Keratinocyte (primary cell): ENCODE results near the gene ZCCHC7. TPM values are rescaled to one million over a fixed set of nuclear protein-coding genes. Genes with fewer than 3 reads are reported as not detected.
"Not testable (repeated sequence)": the region's sequence is repeated elsewhere in the genome, so short reads cannot be mapped to it uniquely, and the experiment has no call there.

Experiments used
- DNase-seq: peaks from one replicate; pipeline ENCODE4 v3.0.0-alpha.2; 2011; ENCODE audit warnings: low read depth, missing footprints, low spot score
- FAIRE-seq: peaks from 2 replicates; lab custom pipeline; 2011; peaks lifted over from hg19 to GRCh38; lab: Jason Lieb, UNC
- H2AFZ ChIP-seq: 2 replicates; pipeline ENCODE4 v1.6.0; 2012; ENCODE audit warnings: low read length, control low read depth, inconsistent platforms; ENCODE audit not compliant: control insufficient read depth
- H3K27ac ChIP-seq: 2 replicates; pipeline ENCODE4 v1.5.1; 2011; ENCODE audit warnings: low read length; ENCODE audit not compliant: control insufficient read depth, insufficient read depth
- H3K27me3 ChIP-seq: 3 replicates; pipeline ENCODE4 v1.6.0; 2011; ENCODE audit warnings: low read length; ENCODE audit not compliant: control insufficient read depth, insufficient read depth; ENCODE audit errors: extremely low read depth
- H3K36me3 ChIP-seq, 2 experiments: 2 replicates in 1 of 2; 3 replicates in 1 of 2; pipeline ENCODE4 v1.5.1; 2011; ENCODE audit warnings: low read length in 2 of 2, mild to moderate bottlenecking in 1 of 2; ENCODE audit not compliant: control insufficient read depth in 2 of 2, insufficient read depth in 2 of 2; ENCODE audit errors: extremely low read depth in 1 of 2
- H3K4me1 ChIP-seq: 3 replicates; pipeline ENCODE4 v1.5.1; 2011; ENCODE audit warnings: low read length; ENCODE audit not compliant: control insufficient read depth, insufficient read depth; ENCODE audit errors: extremely low read depth
- H3K4me2 ChIP-seq: 3 replicates; pipeline ENCODE4 v1.6.0; 2011; ENCODE audit warnings: low read depth, low read length; ENCODE audit not compliant: control insufficient read depth, insufficient read depth; ENCODE audit errors: extremely low read depth
- H3K4me3 ChIP-seq, 3 experiments: fragments of 200-600 bp in 1 of 3; sonication (generic) in 1 of 3; 2 replicates in 2 of 3; 3 replicates in 1 of 3; pipeline ENCODE4 v1.5.1; 2011 to 2016; ENCODE audit warnings: low read length in 3 of 3, mild to moderate bottlenecking in 3 of 3, control low read depth in 2 of 3, inconsistent platforms in 1 of 3, low read depth in 1 of 3, mixed read lengths in 1 of 3, mixed run types in 1 of 3, moderate library complexity in 1 of 3; ENCODE audit not compliant: control insufficient read depth in 2 of 3, insufficient read depth in 2 of 3; ENCODE audit errors: extremely low read depth in 1 of 3
- H3K79me2 ChIP-seq: 2 replicates; pipeline ENCODE4 v1.6.0; 2012; ENCODE audit warnings: low read length; ENCODE audit not compliant: control insufficient read depth, insufficient read depth
- H3K9ac ChIP-seq: 3 replicates; pipeline ENCODE4 v1.6.0; 2011; ENCODE audit warnings: low read length; ENCODE audit not compliant: control insufficient read depth, insufficient read depth; ENCODE audit errors: extremely low read depth
- H3K9me1 ChIP-seq: 3 replicates; pipeline ENCODE4 v1.6.0; 2011; ENCODE audit warnings: low read length; ENCODE audit not compliant: control insufficient read depth, insufficient read depth; ENCODE audit errors: extremely low read depth
- H3K9me3 ChIP-seq: 2 replicates; pipeline ENCODE4 v1.5.1; 2012; ENCODE audit warnings: low read depth, low read length; ENCODE audit not compliant: control insufficient read depth
- H4K20me1 ChIP-seq: 3 replicates; pipeline ENCODE4 v1.6.0; 2011; ENCODE audit warnings: low read length; ENCODE audit not compliant: control insufficient read depth, insufficient read depth; ENCODE audit errors: extremely low read depth
- CTCF ChIP-seq, 3 experiments: IDR thresholded peaks in 1 of 3; conservative IDR thresholded peaks in 1 of 3; optimal IDR thresholded peaks in 1 of 3; 2 replicates in 2 of 3; 3 replicates in 1 of 3; pipeline versions ENCODE3 to v1.5.1; 2011; ENCODE audit warnings: low read length in 3 of 3, mild to moderate bottlenecking in 3 of 3, moderate library complexity in 2 of 3, control low read depth in 1 of 3, inconsistent platforms in 1 of 3; ENCODE audit not compliant: insufficient read depth in 2 of 3; ENCODE audit errors: extremely low read depth in 1 of 3
- EZH2 ChIP-seq: IDR thresholded peaks from one replicate; pipeline ENCODE4 v1.6.1; 2012; ENCODE audit warnings: inconsistent platforms, mild to moderate bottlenecking, low read length, moderate library complexity
- dilution Hi-C: fragments of 300-500 bp; cut with MboI; formaldehyde crosslinking; loops from one replicate; pipeline ENCODE4 v1.7.0; 2020; ENCODE audit warnings: low sequenced_read_pairs; ENCODE audit not compliant: extremely low pct_ligation_motif_present
- polyA plus RNA-seq, 5 experiments: library from polyadenylated mRNA; depleted of rRNA in 3 of 5; stranded (reverse) in 3 of 5; stranded (forward) in 1 of 5; unstranded in 1 of 5; fragments of >200 nt; gene quantifications; 1 replicate in 1 of 5; 2 replicates in 3 of 5; 3 replicates in 1 of 5; pipeline versions ENCODE4 v1.2.1 to v1.2.3, GENCODE V29; 2011 to 2012; ENCODE audit warnings: missing spikeins in 2 of 5, low read depth in 1 of 5, low replicate concordance in 1 of 5

ZCCHC7 gene
- polyA plus RNA-seq, 1 donor (not counting 4 experiments of a cell fraction or from before 2014, with no cell fraction given) = 16.5 TPM

GRCh38 chr9:37187292-37187691, 66.9 kb downstream of the ZCCHC7 start:
- H2AFZ ChIP-seq = no peak overlapping the region
- no peak for FAIRE-seq
- H3K36me3 ChIP-seq = peaks cover 0 to 1% of the 10 kb centered on the region in 2 experiments
- no peak overlapping the region for H3K4me3 ChIP-seq
- no peak for DNase-seq
- H3K27ac ChIP-seq = no peak overlapping the region
- dilution Hi-C loops = no loop called here
- no peaks in the 10 kb centered on the region for H4K20me1 ChIP-seq
- no peak overlapping the region for H3K4me2 ChIP-seq
- no peaks in the 10 kb centered on the region for H3K9me3 ChIP-seq
- H3K27me3 ChIP-seq = no peaks in the 10 kb centered on the region
- H3K9me1 ChIP-seq = no peaks in the 10 kb centered on the region
- TF ChIP-seq CTCF (optimal IDR thresholded peaks at IDR 0.05 in 1 of 3, IDR thresholded peaks at IDR 0.05 in 1 of 3, conservative IDR thresholded peaks at IDR 0.05 in 1 of 3; ENCODE audit: extremely low read depth in 1 of 3, insufficient read depth in 2 of 3, low read length in 3 of 3) = no peak
- no peak for TF ChIP-seq EZH2
- H3K4me1 ChIP-seq = no peaks in the 10 kb centered on the region
- H3K9ac ChIP-seq = no peak overlapping the region
- no peaks in the 10 kb centered on the region for H3K79me2 ChIP-seq

DNA sequence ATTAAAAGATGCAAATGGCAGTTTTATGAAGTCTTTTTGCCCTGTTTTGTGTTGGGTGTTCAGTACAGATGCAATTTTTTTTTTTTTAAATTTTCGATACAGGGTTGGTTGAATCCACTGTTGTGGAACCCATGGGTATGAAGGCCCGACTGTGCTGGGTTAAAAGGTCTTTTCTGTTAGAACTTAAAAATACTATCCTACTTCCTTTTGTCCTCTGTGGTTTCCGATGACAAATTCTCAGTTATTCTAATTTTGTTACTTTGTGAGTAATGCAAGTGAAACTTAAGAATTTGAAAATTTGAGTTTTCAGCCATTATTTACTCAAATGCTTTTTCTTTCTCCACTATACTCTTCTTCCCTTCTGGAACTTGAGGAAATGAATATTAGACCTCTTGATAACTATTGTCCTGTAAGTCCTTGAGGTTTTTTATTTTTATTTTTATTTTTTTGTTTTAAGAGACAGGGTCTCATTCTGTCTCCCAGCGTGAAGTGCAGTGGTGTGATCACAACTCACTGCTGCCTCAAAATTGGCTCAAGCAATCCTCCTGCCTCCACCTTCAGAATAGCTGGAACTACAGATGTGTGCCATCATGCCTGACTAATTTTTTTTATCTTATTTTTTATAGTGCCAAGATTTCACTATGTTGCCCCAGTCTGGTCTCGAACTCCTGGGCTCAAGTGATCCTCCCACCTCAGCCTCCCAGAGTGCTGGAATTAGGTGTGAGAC, 67.5 kb downstream of the ZCCHC7 start:
- no peak overlapping the region for H3K27ac ChIP-seq
- H3K79me2 ChIP-seq = no peaks in the 10 kb centered on the region
- peaks cover 0 to 1% of the 10 kb centered on the region in 2 experiments for H3K36me3 ChIP-seq
- no peaks in the 10 kb centered on the region for H3K4me1 ChIP-seq
- dilution Hi-C loops = no loop called here
- no peak overlapping the region for H3K4me3 ChIP-seq
- TF ChIP-seq EZH2 (no peak), CTCF (optimal IDR thresholded peaks at IDR 0.05 in 1 of 3, IDR thresholded peaks at IDR 0.05 in 1 of 3, conservative IDR thresholded peaks at IDR 0.05 in 1 of 3; ENCODE audit: extremely low read depth in 1 of 3, insufficient read depth in 2 of 3, low read length in 3 of 3) (no peak)
- H4K20me1 ChIP-seq = no peaks in the 10 kb centered on the region
- H3K9me1 ChIP-seq = no peaks in the 10 kb centered on the region
- no peak overlapping the region for H3K4me2 ChIP-seq
- DNase-seq (no peak), FAIRE-seq (no peak)
- no peaks in the 10 kb centered on the region for H3K9me3 ChIP-seq
- no peak overlapping the region for H3K9ac ChIP-seq
- no peaks in the 10 kb centered on the region for H3K27me3 ChIP-seq
- no peak overlapping the region for H2AFZ ChIP-seq

DNA sequence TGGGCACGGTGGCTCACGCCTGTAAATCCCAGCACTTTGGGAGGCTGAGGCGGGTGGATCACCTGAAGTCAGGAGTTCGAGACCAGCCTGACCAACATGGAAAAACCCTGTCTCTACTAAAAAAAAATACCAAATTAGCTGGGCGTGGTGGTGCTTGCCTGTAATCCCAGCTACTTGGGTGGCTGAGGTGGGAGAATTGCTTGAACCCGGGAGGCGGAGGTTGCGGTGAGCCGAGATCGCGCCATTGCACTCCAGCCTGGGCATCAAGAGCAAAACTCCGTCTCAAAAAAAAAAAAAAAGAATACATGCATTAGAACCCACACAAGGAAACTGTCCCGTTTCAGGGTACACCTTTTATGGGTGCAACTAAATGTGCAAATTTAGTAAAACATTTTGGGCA, 70.4 kb downstream of the ZCCHC7 start:
- H4K20me1 ChIP-seq, DNase-seq, H3K4me1 ChIP-seq, H3K79me2 ChIP-seq, H2AFZ ChIP-seq, H3K4me3 ChIP-seq, H3K9me3 ChIP-seq, H3K36me3 ChIP-seq, H3K9me1 ChIP-seq, H3K9ac ChIP-seq, H3K4me2 ChIP-seq, FAIRE-seq, dilution Hi-C loops, H3K27me3 ChIP-seq, H3K27ac ChIP-seq: not testable (repeated sequence)
